CD14-positive monocyte (primary cell): ENCODE data around the gene ZNF384. TPM values are rescaled to one million over a fixed set of nuclear protein-coding genes. Genes with fewer than 3 reads are reported as not detected.

Experiments used
- DNase-seq, 3 donors: peaks; one replicate each; pipeline ENCODE4 v3.0.0-alpha.2; 2011 to 2022
- H2AFZ ChIP-seq: 2 replicates; pipeline ENCODE4 v1.6.0; 2012; ENCODE audit warnings: mild to moderate bottlenecking, low read depth, low read length, inconsistent platforms; ENCODE audit not compliant: insufficient read depth, poor library complexity, severe bottlenecking
- H3K27ac ChIP-seq, 2 donors: 1 replicate in 1 of 2; 2 replicates in 1 of 2; pipeline ENCODE4 v1.5.1; 2012 to 2013; ENCODE audit warnings: low read length in 2 of 2, control low read depth in 1 of 2, inconsistent platforms in 1 of 2, low read depth in 1 of 2, mild to moderate bottlenecking in 1 of 2
- H3K27me3 ChIP-seq, 2 donors: one replicate each; pipeline versions ENCODE4 v1.6.0 to v1.6.1; 2011 to 2013; ENCODE audit warnings: low read length in 2 of 2; ENCODE audit not compliant: control insufficient read depth in 2 of 2, insufficient read depth in 2 of 2
- H3K36me3 ChIP-seq, 2 donors: replicated peaks in 1 of 2; 1 replicate in 1 of 2; 2 replicates in 1 of 2; pipeline versions ENCODE4 v1.5.1 to v1.6.1; 2012 to 2013; ENCODE audit warnings: low read length in 2 of 2, control low read depth in 1 of 2, inconsistent platforms in 1 of 2, mild to moderate bottlenecking in 1 of 2; ENCODE audit not compliant: insufficient read depth in 2 of 2, control insufficient read depth in 1 of 2
- H3K4me1 ChIP-seq, 2 donors: 1 replicate in 1 of 2; 2 replicates in 1 of 2; pipeline versions ENCODE4 v1.5.1 to v1.6.1; 2012 to 2013; ENCODE audit warnings: low read length in 2 of 2, control low read depth in 1 of 2, inconsistent platforms in 1 of 2, mild to moderate bottlenecking in 1 of 2, moderate library complexity in 1 of 2; ENCODE audit not compliant: insufficient read depth in 2 of 2, control insufficient read depth in 1 of 2
- H3K4me2 ChIP-seq: replicated peaks from 2 replicates; pipeline ENCODE3; 2012; ENCODE audit warnings: low read length, moderate library complexity, mild to moderate bottlenecking; ENCODE audit not compliant: poor library complexity, severe bottlenecking; ENCODE audit errors: extremely low read depth
- H3K4me3 ChIP-seq, 3 experiments: fragments of 200-600 bp in 1 of 3; sonication (generic) in 1 of 3; replicated peaks in 1 of 3; 1 replicate in 2 of 3; 2 replicates in 1 of 3; pipeline ENCODE4 v1.5.1; 2011 to 2013; ENCODE audit warnings: low read length in 3 of 3, mild to moderate bottlenecking in 3 of 3, control low read depth in 2 of 3, low read depth in 2 of 3, inconsistent platforms in 1 of 3, moderate library complexity in 1 of 3
- H3K79me2 ChIP-seq: 2 replicates; pipeline ENCODE4 v1.6.0; 2012; ENCODE audit warnings: mild to moderate bottlenecking, control low read depth, inconsistent platforms, low read length, moderate library complexity; ENCODE audit not compliant: insufficient read depth
- H3K9ac ChIP-seq: 2 replicates; pipeline ENCODE4 v1.6.0; 2017; ENCODE audit warnings: low read length, mild to moderate bottlenecking; ENCODE audit not compliant: insufficient read depth, poor library complexity, severe bottlenecking
- H3K9me3 ChIP-seq, 2 donors: replicated peaks in 1 of 2; 1 replicate in 1 of 2; 2 replicates in 1 of 2; pipeline versions ENCODE4 v1.5.1 to v1.6.1; 2012 to 2013; ENCODE audit warnings: low read length in 2 of 2, control low read depth in 1 of 2; ENCODE audit not compliant: control insufficient read depth in 1 of 2, insufficient read depth in 1 of 2
- H4K20me1 ChIP-seq: 2 replicates; pipeline ENCODE4 v1.6.0; 2012; ENCODE audit warnings: mild to moderate bottlenecking, low read length, control low read depth, moderate library complexity; ENCODE audit not compliant: insufficient read depth
- H3K27ac Mint-ChIP-seq, 7 donors: one replicate each; pipeline ENCODE4 v1.8.0; 2020; ENCODE audit warnings: mild to moderate bottlenecking in 7 of 7, mixed read lengths in 7 of 7, moderate library complexity in 6 of 7, inconsistent platforms in 2 of 7
- H3K27me3 Mint-ChIP-seq, 3 donors: one replicate each; pipeline ENCODE4 v1.8.0; 2021 to 2022; ENCODE audit warnings: low read depth in 3 of 3, mild to moderate bottlenecking in 3 of 3, mixed read lengths in 3 of 3, moderate library complexity in 3 of 3, inconsistent platforms in 1 of 3
- H3K36me3 Mint-ChIP-seq, 2 donors: one replicate each; pipeline ENCODE4 v1.8.0; 2020; ENCODE audit warnings: mixed read lengths in 2 of 2, inconsistent platforms in 1 of 2, mild to moderate bottlenecking in 1 of 2
- H3K4me1 Mint-ChIP-seq: one replicate; pipeline ENCODE4 v1.8.0; 2020; ENCODE audit warnings: mild to moderate bottlenecking, mixed read lengths
- H3K4me3 Mint-ChIP-seq, 2 donors: one replicate each; pipeline ENCODE4 v1.8.0; 2020; ENCODE audit warnings: mild to moderate bottlenecking in 2 of 2, mixed read lengths in 2 of 2, moderate library complexity in 1 of 2
- H3K9me3 Mint-ChIP-seq, 7 donors: one replicate each; pipeline ENCODE4 v1.8.0; 2020 to 2022; ENCODE audit warnings: mixed read lengths in 7 of 7, mild to moderate bottlenecking in 6 of 7, moderate library complexity in 6 of 7, inconsistent platforms in 2 of 7
- CTCF ChIP-seq: fragments of 200-600 bp; IDR thresholded peaks from one replicate; pipeline ENCODE4 v1.8.0; 2022; ENCODE audit warnings: antibody characterized with exemption, mild to moderate bottlenecking
- WGBS: methylation state at CpG from one replicate; pipeline ENCODE4 v1.1.5; 2013; ENCODE audit warnings: missing lambda C conversion rate; ENCODE audit not compliant: insufficient coverage; 5-methylcytosine and 5-hydroxymethylcytosine counted together
- intact Hi-C, 2 donors: fragments of 100-400 bp; cut with micrococcal nuclease; formaldehyde crosslinking; loops; one replicate each; pipeline versions ENCODE4 v1.15.0 to v1.15.1; 2023
- polyA minus RNA-seq: library from RNA; depleted of rRNA, polyadenylated mRNA; stranded (reverse); fragments of >200 nt; gene quantifications from 2 replicates; pipeline ENCODE4 v1.2.3, GENCODE V29; 2012
- polyA plus RNA-seq, 3 donors: library from polyadenylated mRNA; depleted of rRNA in 1 of 3; unstranded in 2 of 3; stranded (reverse) in 1 of 3; fragments of 300-500 nt in 2 of 3; fragments of >200 nt in 1 of 3; fragmentation: Illumina TruSeq in 2 of 3; gene quantifications; 1 replicate in 2 of 3; 2 replicates in 1 of 3; pipeline ENCODE4 v1.2.3, GENCODE V29; 2012 to 2021
- total RNA-seq, 12 experiments: library from RNA in 1 of 12; stranded (reverse) in 1 of 12; fragments of 120-200 nt in 1 of 12; gene quantifications; one replicate each; pipeline ENCODE4 v1.2.4 and lab custom pipeline; 2013 to 2026; ENCODE audit warnings: mixed read lengths in 6 of 12, inconsistent platforms in 1 of 12

The ZNF384 gene
- 18.3 TPM for total RNA-seq (2013)
- 10 to 100 TPM in 2 of 3 donors, 1 to 10 TPM in 1; 9.6 to 87.0 (median 10.9) TPM for polyA plus RNA-seq
- 17.5 and 20.3 TPM in 2 replicates for polyA minus RNA-seq
- 11.2 to 44.9 (median 24.6) reads per million in 11 experiments for total RNA-seq (lab: John Stamatoyannopoulos, UW)

GRCh38 chr12:6688999-6689882, at the start of gene ZNF384:
ZNF384 (minus strand) TSS chr12:6689375; CDS start chr12:6679520, 9,855 bp downstream.
- peaks cover 36 to 41% of the 10 kb centered on the region in 2 donors for H3K4me1 ChIP-seq
- Mint-ChIP-seq H3K27me3 (peaks cover 3 to 6% (median 3%) of the 10 kb centered on the region in 3 donors), H3K36me3 (peaks cover 26 to 28% of the 10 kb centered on the region in 2 donors)

More at GRCh38 chr12:6688999-6689882, at the start of gene ZNF384:
- intact Hi-C loops, result loop anchor here (1.0 to 10.0 kb wide), 3 partner anchors 26 to 124 kb away; partner anchors contain the start of genes ING4 (in 2 of the 2) and NOP2 (in 1 of the 2)
- H3K9me3 ChIP-seq, result no peaks in the 10 kb centered on the region
- H3K27ac ChIP-seq, result peak within 1 kb of the TSS; percentile 84 to 95
- H3K79me2 ChIP-seq, result peaks cover 66% of the 10 kb centered on the region
- 0% methylated on average over 49 of the region's 72 CpGs for WGBS
- peaks cover 6 to 18% of the 10 kb centered on the region in 2 donors for H3K36me3 ChIP-seq
- Mint-ChIP-seq H3K4me3 (peak within 1 kb of the TSS; percentile 87 to 93), H3K9me3 (no peaks in the 10 kb centered on the region), H3K27ac (peak within 1 kb of the TSS; percentile 93 to 98 (median 96)), H3K4me1 (peaks cover 62% of the 10 kb centered on the region)
- peak within 1 kb of the TSS; percentile 95 for H3K9ac ChIP-seq
- H4K20me1 ChIP-seq, result peaks cover 21% of the 10 kb centered on the region
- TF ChIP-seq CTCF, result no peak
- peak; percentile 99 to 100 (median 99) for DNase-seq
- H3K27me3 ChIP-seq, result no peaks in the 10 kb centered on the region
- H2AFZ ChIP-seq, result peak within 1 kb of the TSS; percentile 80
- H3K4me2 ChIP-seq, result peak within 1 kb of the TSS; percentile 83
- peak within 1 kb of the TSS; percentile 69 to 95 (median 82) for H3K4me3 ChIP-seq
